Measurements from ENCODE around the gene SSBP3. TPM values are rescaled to one million over a fixed set of nuclear protein-coding genes. Genes with fewer than 3 reads are reported as not detected.

The SSBP3 gene
- total and polyA plus RNA-seq, 2 experiments from 2014 or later: 6.2 to 19.9 TPM

- DNase-seq: no peak
- H3K4me3 ChIP-seq: no peak overlapping the region
- H3K9me3 ChIP-seq (ENCODE audit: low read depth): no peaks in the 10 kb centered on the region
- H3K27me3 ChIP-seq (replicated peaks; ENCODE audit: insufficient read depth): no peaks in the 10 kb centered on the region
- no peaks in the 10 kb centered on the region for H3K36me3 ChIP-seq (ENCODE audit: low read depth)
- H3K79me2 ChIP-seq (ENCODE audit: insufficient read depth): peaks cover 93% of the 10 kb centered on the region
- H2AFZ ChIP-seq: no peak overlapping the region
- H3K27ac ChIP-seq: no peak overlapping the region
- no peaks in the 10 kb centered on the region for H3K9me2 ChIP-seq (ENCODE audit: insufficient read depth)
- no peak overlapping the region for H3K9ac ChIP-seq
- 92 to 94% methylated on average over 9 of the region's 9 CpGs for WGBS, 2 experiments (ENCODE audit: low coverage in 1 of 2, low lambda C conversion rate in 2 of 2, missing lambda C conversion rate in 2 of 2)
- no peaks in the 10 kb centered on the region for H3F3A ChIP-seq (ENCODE audit: insufficient read depth)
- peaks cover 11% of the 10 kb centered on the region for H3K4me1 ChIP-seq (ENCODE audit: insufficient read depth)
- H3K4me2 ChIP-seq (ENCODE audit: unreplicated experiment): no peak overlapping the region
- no peak for TF ChIP-seq EZH2phosphoT487 (IDR thresholded peaks at IDR 0.05; ENCODE audit: insufficient read depth, low read depth)
- no peak for TF ChIP-seq EZH2 (IDR thresholded peaks at IDR 0.05; ENCODE audit: insufficient read depth, poor library complexity, severe bottlenecking)
- in situ Hi-C loops (cut with MboI): no loop called here
- H4K20me1 ChIP-seq (ENCODE audit: insufficient read depth): no peaks in the 10 kb centered on the region
Observed at GRCh38 chr1:54356680-54357147, 49.5 kb downstream of the SSBP3 start.

DNA sequence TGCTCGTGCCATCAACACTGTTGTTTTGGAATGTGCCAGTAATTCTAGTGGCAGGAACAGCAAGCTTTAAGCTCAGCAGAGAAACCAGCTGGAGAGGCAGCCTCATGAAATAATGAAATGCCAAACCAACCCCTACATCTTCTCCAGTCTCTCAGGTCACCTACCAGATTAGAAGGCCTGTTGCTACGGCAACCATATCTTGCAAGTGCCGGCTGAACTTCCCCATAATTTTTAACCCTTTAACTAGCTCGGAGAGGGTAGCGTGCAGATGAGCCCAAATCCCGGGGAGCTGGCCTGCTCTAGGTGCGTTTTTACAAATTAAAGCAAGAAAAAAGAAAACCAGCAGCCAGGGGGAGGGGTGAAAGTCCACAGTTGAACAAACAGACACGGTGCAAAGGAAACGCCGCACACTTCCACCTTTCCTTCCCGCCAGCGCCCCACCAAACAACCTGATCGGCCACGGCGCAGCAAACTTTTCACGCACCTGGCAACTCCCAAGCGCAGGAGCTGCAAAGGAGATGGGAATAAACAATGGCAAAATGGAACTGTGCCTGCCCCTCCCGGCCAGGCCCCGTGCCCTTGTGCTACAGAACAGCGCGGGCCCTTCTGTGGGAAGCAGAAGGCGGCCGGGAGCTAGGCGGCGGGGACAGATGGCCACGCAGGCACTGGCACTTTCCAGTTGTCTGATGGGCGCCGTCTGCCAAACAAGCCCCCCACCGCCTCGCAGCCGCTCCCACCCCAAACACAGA is 50.1 kb downstream of the SSBP3 start:
- no peaks in the 10 kb centered on the region for H3K9me3 ChIP-seq (ENCODE audit: low read depth)
- H3K79me2 ChIP-seq (ENCODE audit: insufficient read depth): peaks cover 93% of the 10 kb centered on the region
- no peak overlapping the region for H3K4me3 ChIP-seq
- no peaks in the 10 kb centered on the region for H3F3A ChIP-seq (ENCODE audit: insufficient read depth)
- in situ Hi-C loops (cut with MboI): no loop called here
- H3K27ac ChIP-seq: no peak overlapping the region
- H3K4me1 ChIP-seq (ENCODE audit: insufficient read depth): peaks cover 16% of the 10 kb centered on the region
- no peak overlapping the region for H2AFZ ChIP-seq
- WGBS, 2 experiments (ENCODE audit: low coverage in 1 of 2, low lambda C conversion rate in 2 of 2, missing lambda C conversion rate in 2 of 2): 91% methylated on average over 24 to 31 of the region's 31 CpGs
- H4K20me1 ChIP-seq (ENCODE audit: insufficient read depth): no peaks in the 10 kb centered on the region
- DNase-seq: no peak
- H3K9me2 ChIP-seq (ENCODE audit: insufficient read depth): no peaks in the 10 kb centered on the region
- H3K27me3 ChIP-seq (replicated peaks; ENCODE audit: insufficient read depth): no peaks in the 10 kb centered on the region
- TF ChIP-seq EZH2 (IDR thresholded peaks at IDR 0.05; ENCODE audit: insufficient read depth, poor library complexity, severe bottlenecking): no peak
- no peak for TF ChIP-seq EZH2phosphoT487 (IDR thresholded peaks at IDR 0.05; ENCODE audit: insufficient read depth, low read depth)
- H3K9ac ChIP-seq: no peak overlapping the region
- no peaks in the 10 kb centered on the region for H3K36me3 ChIP-seq (ENCODE audit: low read depth)
- no peak overlapping the region for H3K4me2 ChIP-seq (ENCODE audit: unreplicated experiment)

DNA sequence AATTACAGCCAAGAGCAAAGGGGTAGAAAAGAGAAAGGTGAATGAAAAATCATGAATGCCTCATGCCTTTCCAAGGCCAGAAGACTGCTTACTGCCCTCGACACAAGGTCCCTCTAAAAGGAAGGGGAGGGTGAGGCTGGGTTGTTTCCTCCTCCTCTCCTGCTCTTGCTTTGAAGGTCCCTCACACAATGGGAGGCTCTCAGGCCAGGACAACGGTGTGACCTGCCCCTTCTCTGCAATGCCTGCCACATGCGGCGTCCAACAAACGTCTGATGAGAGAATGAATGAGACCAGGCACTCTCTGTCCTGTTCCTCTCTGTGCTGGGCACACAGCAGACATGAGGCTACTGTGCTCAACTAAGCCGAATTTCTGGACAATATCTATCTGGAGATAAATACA is 51.3 kb downstream of the SSBP3 start:
- no peak overlapping the region for H3K27ac ChIP-seq
- H3K4me1 ChIP-seq (ENCODE audit: insufficient read depth): peaks cover 16% of the 10 kb centered on the region
- H4K20me1 ChIP-seq (ENCODE audit: insufficient read depth): no peaks in the 10 kb centered on the region
- no peaks in the 10 kb centered on the region for H3K27me3 ChIP-seq (replicated peaks; ENCODE audit: insufficient read depth)
- H3K79me2 ChIP-seq (ENCODE audit: insufficient read depth): peaks cover 93% of the 10 kb centered on the region
- 82 to 90% methylated on average over 6 of the region's 6 CpGs for WGBS, 2 experiments (ENCODE audit: low coverage in 1 of 2, low lambda C conversion rate in 2 of 2, missing lambda C conversion rate in 2 of 2)
- no peak overlapping the region for H2AFZ ChIP-seq
- no peak overlapping the region for H3K4me3 ChIP-seq
- H3K9ac ChIP-seq: no peak overlapping the region
- TF ChIP-seq EZH2phosphoT487 (IDR thresholded peaks at IDR 0.05; ENCODE audit: insufficient read depth, low read depth): no peak
- TF ChIP-seq EZH2 (IDR thresholded peaks at IDR 0.05; ENCODE audit: insufficient read depth, poor library complexity, severe bottlenecking): no peak
- no peak for DNase-seq
- H3K9me2 ChIP-seq (ENCODE audit: insufficient read depth): no peaks in the 10 kb centered on the region
- no peaks in the 10 kb centered on the region for H3K36me3 ChIP-seq (ENCODE audit: low read depth)
- in situ Hi-C loops (cut with MboI): no loop called here
- no peak overlapping the region for H3K4me2 ChIP-seq (ENCODE audit: unreplicated experiment)
- H3F3A ChIP-seq (ENCODE audit: insufficient read depth): no peaks in the 10 kb centered on the region
- H3K9me3 ChIP-seq (ENCODE audit: low read depth): no peaks in the 10 kb centered on the region

DNA sequence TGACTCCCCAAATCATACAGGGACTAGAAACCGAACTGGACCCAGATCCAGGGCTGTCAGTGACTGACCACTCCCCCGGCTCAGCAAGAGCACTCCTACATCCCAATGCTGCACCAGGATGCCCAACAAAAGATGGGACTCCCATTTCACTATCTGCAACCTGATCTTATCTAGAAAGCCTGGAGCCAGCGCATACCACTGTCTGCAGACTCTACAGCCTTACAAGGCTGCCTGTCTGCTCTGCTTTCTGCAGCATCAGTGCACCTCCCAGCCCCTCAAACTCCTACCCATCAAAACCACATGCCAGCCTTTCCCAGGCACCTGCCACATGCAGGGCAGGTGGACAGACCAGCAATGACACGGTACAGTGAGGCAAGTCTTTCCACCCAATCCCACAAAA is 52.2 kb downstream of the SSBP3 start:
- Histone ChIP-seq H3K27me3 (replicated peaks; ENCODE audit: insufficient read depth) (no peaks in the 10 kb centered on the region), H3K9me3 (ENCODE audit: low read depth) (no peaks in the 10 kb centered on the region), H3K4me1 (ENCODE audit: insufficient read depth) (peaks cover 16% of the 10 kb centered on the region), H2AFZ (no peak overlapping the region), H3K27ac (no peak overlapping the region), H3K36me3 (ENCODE audit: low read depth) (no peaks in the 10 kb centered on the region), H3K4me2 (ENCODE audit: unreplicated experiment) (no peak overlapping the region), H4K20me1 (ENCODE audit: insufficient read depth) (no peaks in the 10 kb centered on the region), H3F3A (ENCODE audit: insufficient read depth) (no peaks in the 10 kb centered on the region), H3K79me2 (ENCODE audit: insufficient read depth) (peaks cover 93% of the 10 kb centered on the region), H3K9ac (no peak overlapping the region), H3K9me2 (ENCODE audit: insufficient read depth) (no peaks in the 10 kb centered on the region), H3K4me3 (no peak overlapping the region)
- WGBS, 2 experiments (ENCODE audit: low coverage in 1 of 2, low lambda C conversion rate in 2 of 2, missing lambda C conversion rate in 2 of 2): 57 to 69% methylated on average over 4 of the region's 4 CpGs
- in situ Hi-C loops (cut with MboI): no loop called here
- TF ChIP-seq EZH2phosphoT487 (IDR thresholded peaks at IDR 0.05; ENCODE audit: insufficient read depth, low read depth): no peak
- TF ChIP-seq EZH2 (IDR thresholded peaks at IDR 0.05; ENCODE audit: insufficient read depth, poor library complexity, severe bottlenecking): no peak
- DNase-seq: no peak
